HepG2 (cell line): ENCODE data around the gene FAM83E. TPM values are rescaled to one million over a fixed set of nuclear protein-coding genes. Genes with fewer than 3 reads are reported as not detected.

Experiments used
- ARHGAP35 ChIP-seq: sonication (generic); formaldehyde crosslinking; IDR thresholded peaks from 2 replicates; pipeline ENCODE4 v1.9.0; 2022; ENCODE audit warnings: mild to moderate bottlenecking, inconsistent platforms, moderate library complexity, missing genetic modification reagents, borderline replicate concordance
- CBX5 ChIP-seq: sonication (generic); formaldehyde crosslinking; IDR thresholded peaks from 2 replicates; pipeline ENCODE4 v1.4.0; 2020; ENCODE audit warnings: missing genetic modification reagents, borderline replicate concordance
- CENPT ChIP-seq: sonication (generic); formaldehyde crosslinking; IDR thresholded peaks from 2 replicates; pipeline ENCODE4 v1.8.0; 2022; ENCODE audit warnings: low read depth, mild to moderate bottlenecking, moderate library complexity, missing genetic modification reagents
- DNMT3B ChIP-seq: conservative IDR thresholded peaks from 2 replicates; pipeline ENCODE4 v1.6.1; 2016; ENCODE audit warnings: missing biosample characterization, control low read depth
- ELF1 ChIP-seq: sonication (generic); formaldehyde crosslinking; IDR thresholded peaks from 2 replicates; pipeline ENCODE4 v1.4.0; 2020; ENCODE audit warnings: missing genetic modification reagents
- FLYWCH1 ChIP-seq: sonication (generic); formaldehyde crosslinking; IDR thresholded peaks from 2 replicates; pipeline ENCODE4 v1.8.1; 2023; ENCODE audit warnings: mild to moderate bottlenecking, missing genetic modification reagents
- PRDM15 ChIP-seq: sonication (generic); formaldehyde crosslinking; IDR thresholded peaks from 2 replicates; pipeline ENCODE4 v1.4.0; 2020; ENCODE audit warnings: missing genetic modification reagents
- SRSF4 ChIP-seq: fragments of 200-400 bp; formaldehyde crosslinking; IDR thresholded peaks from one replicate; pipeline ENCODE4 v1.6.1; 2018; ENCODE audit warnings: mild to moderate bottlenecking, low read depth, low read length, moderate library complexity; ENCODE audit not compliant: poor library complexity, severe bottlenecking
- SSRP1 ChIP-seq: IDR thresholded peaks from 2 replicates; pipeline ENCODE4 v1.6.1; 2016; ENCODE audit warnings: control low read depth
- TCF12 ChIP-seq, 2 experiments: fragments of 450-650 bp in 1 of 2; sonication (generic) in 1 of 2; formaldehyde crosslinking in 1 of 2; IDR thresholded peaks; 2 replicates each; pipeline versions ENCODE4 v1.6.1 to v1.8.0; 2017 to 2022; ENCODE audit warnings: antibody characterized with exemption in 1 of 2, mild to moderate bottlenecking in 1 of 2, missing genetic modification reagents in 1 of 2, moderate library complexity in 1 of 2
- TIGD3 ChIP-seq: sonication (generic); formaldehyde crosslinking; IDR thresholded peaks from 2 replicates; pipeline ENCODE4 v1.5.1; 2020; ENCODE audit warnings: mild to moderate bottlenecking, missing genetic modification reagents, borderline replicate concordance
- ZFP1 ChIP-seq: IDR thresholded peaks from 2 replicates; pipeline ENCODE4 v1.6.1; 2016
- ZNF101 ChIP-seq: sonication (generic); formaldehyde crosslinking; IDR thresholded peaks from 2 replicates; pipeline ENCODE4 v1.4.0; 2020; ENCODE audit warnings: mild to moderate bottlenecking, low read depth, missing genetic modification reagents, borderline replicate concordance
- ZNF251 ChIP-seq: sonication (generic); formaldehyde crosslinking; IDR thresholded peaks from 2 replicates; pipeline ENCODE4 v1.9.0; 2021; ENCODE audit warnings: mild to moderate bottlenecking, missing genetic modification reagents
- ZNF513 ChIP-seq: sonication (generic); formaldehyde crosslinking; conservative IDR thresholded peaks from 2 replicates; pipeline ENCODE4 v1.5.0; 2020; ENCODE audit warnings: missing genetic modification reagents
- ZNF687 ChIP-seq: sonication (generic); formaldehyde crosslinking; IDR thresholded peaks from 2 replicates; pipeline ENCODE4 v1.5.1; 2020; ENCODE audit warnings: mild to moderate bottlenecking, missing genetic modification reagents, moderate library complexity
- ZNF737 ChIP-seq: sonication (generic); formaldehyde crosslinking; IDR thresholded peaks from 2 replicates; pipeline ENCODE4 v1.5.0; 2020; ENCODE audit warnings: missing genetic modification reagents, mild to moderate bottlenecking, borderline replicate concordance
- polyA plus RNA-seq, 8 experiments: library from polyadenylated mRNA; depleted of rRNA in 3 of 8; stranded (reverse) in 7 of 8; unstranded in 1 of 8; fragments of >200 nt; fragmentation: Illumina TruSeq in 4 of 8; extraction: Trizol in 4 of 8; gene quantifications; 2 replicates each; pipeline versions ENCODE4 v1.2.1 to v1.2.3, GENCODE V29; 2011 to 2016; ENCODE audit warnings: low read depth in 4 of 8, missing spikeins in 1 of 8, mixed read lengths in 1 of 8; ENCODE audit not compliant: insufficient read depth in 1 of 8
- total RNA-seq, 5 experiments: library from RNA; depleted of rRNA; stranded (reverse); fragments of >200 nt; fragmentation: Illumina TruSeq; extraction: Trizol; gene quantifications; 2 replicates each; pipeline ENCODE4 v1.2.3, GENCODE V29; 2016; ENCODE audit warnings: low read depth in 1 of 5

FAM83E gene
- total and polyA plus RNA-seq, 2 of the 13 experiments (the other 11 are each of a cell fraction or from before 2014, with no cell fraction given), result 0.18 to 0.60 TPM

GRCh38 chr19:48637449-48637947 is 22.6 kb upstream of the FAM83E start (continued):
- TF ChIP-seq ZNF687 (CRISPR knock-in tag) (peak; percentile 97), SSRP1 (CRISPR knock-in tag) (no peak), ZFP1 (CRISPR knock-in tag) (peak; percentile 40; the same call in 1 of the 2 replicates), CBX5 (CRISPR knock-in tag) (no peak), ZNF101 (CRISPR knock-in tag) (0 out of 2 replicates have a peak, but pooled peaks have one; percentile 64), ZNF251 (CRISPR knock-in tag) (peak; percentile 23; the same call in 1 of the 2 replicates), DNMT3B (0 out of 2 replicates have a peak, but pooled peaks have one; percentile 47), CENPT (CRISPR knock-in tag) (no peak; the same call in 1 of the 2 replicates), ZNF737 (CRISPR knock-in tag) (no peak), TCF12 (IDR thresholded peaks at IDR 0.05) (no peak), TCF12 (CRISPR knock-in tag; IDR thresholded peaks at IDR 0.05) (0 out of 2 replicates have a peak, but pooled peaks have one; percentile 20), ELF1 (CRISPR knock-in tag) (0 out of 2 replicates have a peak, but pooled peaks have one; percentile 12), PRDM15 (CRISPR knock-in tag) (no peak), SRSF4 (no peak), ARHGAP35 (peak; percentile 77), ZNF513 (no peak), TIGD3 (CRISPR knock-in tag) (no peak), FLYWCH1 (peak; percentile 91)
